Subcutaneous adipose tissue (tissue), 4 donors: Measurements from ENCODE around the gene CHKA. TPM values are rescaled to one million over a fixed set of nuclear protein-coding genes. Genes with fewer than 3 reads are reported as not detected.

ENCODE experiments used
- CTCF ChIP-seq: fragments of 450-650 bp; IDR thresholded peaks from one replicate; pipeline ENCODE4 v1.5.1; 2016; ENCODE audit warnings: low read depth, mild to moderate bottlenecking, control low read depth, antibody characterized with exemption, moderate library complexity
- total RNA-seq, 4 donors: library from RNA; depleted of rRNA; stranded (reverse); fragments of >200 nt; gene quantifications; one replicate each; pipeline ENCODE4 v1.1.0, GENCODE V29; 2016

Gene CHKA
- total RNA-seq, 4 donors from 2014 or later = 50.2 to 78.7 (median 59.6) TPM

GRCh38 chr11:68040957-68041591 lies 80.1 kb downstream of the CHKA start:
- TF ChIP-seq CTCF = no peak

- no peak for TF ChIP-seq CTCF
Measured at GRCh38 chr11:68040101-68040956, 80.9 kb downstream of the CHKA start.

GRCh38 chr11:68039526-68040086 lies 81.6 kb downstream of the CHKA start:
- TF ChIP-seq CTCF = no peak

GRCh38 chr11:68038718-68039525 lies 82.3 kb downstream of the CHKA start, which contains the start of gene TCIRG1:
Gene TCIRG1, plus strand, starts transcription at chr11:68039025. Its CDS starts 2,247 bp downstream, at chr11:68041272.
- TF ChIP-seq CTCF = no peak

- TF ChIP-seq CTCF = no peak
Measured at GRCh38 chr11:68038226-68038717, 82.9 kb downstream of the CHKA start.

GRCh38 chr11:68037411-68038225 lies 83.6 kb downstream of the CHKA start:
- TF ChIP-seq CTCF = no peak
